ENCODE measurements around the gene EYS. TPM values are rescaled to one million over a fixed set of nuclear protein-coding genes. Genes with fewer than 3 reads are reported as not detected.

Gene EYS
- total RNA-seq, 1 experiment from 2014 or later, result 0.99 TPM

- DNase-seq (ENCODE audit: low read depth), result peak; percentile 8
These were observed 1115.4 kb downstream of the EYS start for GRCh38 chr6:64591676-64592036.

GRCh38 chr6:64590965-64591675 is 1115.9 kb downstream of the EYS start:
- DNase-seq (ENCODE audit: low read depth), result no peak

GRCh38 chr6:64589961-64590360 is 1117.1 kb downstream of the EYS start:
- DNase-seq (ENCODE audit: low read depth), result no peak

- DNase-seq (ENCODE audit: low read depth), result peak; percentile 69
These were observed 1126.7 kb downstream of the EYS start for GRCh38 chr6:64580346-64580745.

- DNase-seq (ENCODE audit: low read depth), result no peak
These were observed 1153.7 kb downstream of the EYS start for GRCh38 chr6:64553249-64553786.

- DNase-seq (ENCODE audit: low read depth), result no peak
These were observed 1159.3 kb downstream of the EYS start for GRCh38 chr6:64547594-64548268.

GRCh38 chr6:64539917-64540316 is 1167.1 kb downstream of the EYS start:
- DNase-seq (ENCODE audit: low read depth), result no peak

- DNase-seq (ENCODE audit: low read depth), result no peak
These were observed 1168.3 kb downstream of the EYS start for GRCh38 chr6:64538722-64539121.

- DNase-seq (ENCODE audit: low read depth), result no peak
These were observed 1179.1 kb downstream of the EYS start for GRCh38 chr6:64527899-64528298.

- no peak for DNase-seq (ENCODE audit: low read depth)
These were observed 1184.2 kb downstream of the EYS start for GRCh38 chr6:64522859-64523258.

GRCh38 chr6:64520050-64520449 is 1187.0 kb downstream of the EYS start:
- peak; percentile 92 for DNase-seq (ENCODE audit: low read depth)

- no peak for DNase-seq (ENCODE audit: low read depth)
These were observed 1190.6 kb downstream of the EYS start for GRCh38 chr6:64516393-64516792.

GRCh38 chr6:64507661-64508060 is 1199.4 kb downstream of the EYS start:
- no peak for DNase-seq (ENCODE audit: low read depth)

GRCh38 chr6:64505312-64505711 is 1201.7 kb downstream of the EYS start:
- no peak for DNase-seq (ENCODE audit: low read depth)

- DNase-seq (ENCODE audit: low read depth), result peak; percentile 33
These were observed 1202.5 kb downstream of the EYS start for GRCh38 chr6:64504503-64504902.

- DNase-seq (ENCODE audit: low read depth), result no peak
These were observed 1204.2 kb downstream of the EYS start for GRCh38 chr6:64502801-64503200.

- peak; percentile 7 for DNase-seq (ENCODE audit: low read depth)
These were observed 1209.4 kb downstream of the EYS start for GRCh38 chr6:64497634-64498033.

- DNase-seq (ENCODE audit: low read depth), result no peak
These were observed 1217.3 kb downstream of the EYS start for GRCh38 chr6:64489763-64490162.

- no peak for DNase-seq (ENCODE audit: low read depth)
These were observed 1220.3 kb downstream of the EYS start for GRCh38 chr6:64486578-64487351.

GRCh38 chr6:64483956-64484499 is 1223.0 kb downstream of the EYS start:
- no peak for DNase-seq (ENCODE audit: low read depth)

GRCh38 chr6:64482631-64483030 is 1224.4 kb downstream of the EYS start:
- DNase-seq (ENCODE audit: low read depth), result no peak

- no peak for DNase-seq (ENCODE audit: low read depth)
These were observed 1227.9 kb downstream of the EYS start for GRCh38 chr6:64479134-64479533.
